ENCODE data around the gene GRPEL1.

Gene GRPEL1

GRCh38 chr4:7086384-7086783 is 18.5 kb upstream of the GRPEL1 start:
- TF ChIP-seq POLR2AphosphoS5 (IDR thresholded peaks at IDR 0.05; ENCODE audit: low read depth, low read length) (no peak), TAF1 (IDR thresholded peaks at IDR 0.05; ENCODE audit: borderline replicate concordance, insufficient read depth, low read length) (no peak), FOXP2 (optimal IDR thresholded peaks at IDR 0.05; ENCODE audit: borderline replicate concordance, extremely low read depth, extremely low read length, insufficient read depth) (no peak), REST (IDR thresholded peaks at IDR 0.05; ENCODE audit: insufficient read depth in 1 of 2, low read depth in 2 of 2, low read length in 2 of 2) (no peak), SIN3A (IDR thresholded peaks at IDR 0.05; ENCODE audit: borderline replicate concordance, insufficient read depth, low read length) (no peak)

GRCh38 chr4:7083597-7084563 is 16.0 kb upstream of the GRPEL1 start:
- no peak for TF ChIP-seq FOXP2 (optimal IDR thresholded peaks at IDR 0.05; ENCODE audit: borderline replicate concordance, extremely low read depth, extremely low read length, insufficient read depth)
- no peak for TF ChIP-seq POLR2AphosphoS5 (IDR thresholded peaks at IDR 0.05; ENCODE audit: low read depth, low read length)
- no peak for TF ChIP-seq SIN3A (IDR thresholded peaks at IDR 0.05; ENCODE audit: borderline replicate concordance, insufficient read depth, low read length)
- no peak for TF ChIP-seq TAF1 (IDR thresholded peaks at IDR 0.05; ENCODE audit: borderline replicate concordance, insufficient read depth, low read length)
- TF ChIP-seq REST (IDR thresholded peaks at IDR 0.05; ENCODE audit: insufficient read depth in 1 of 2, low read depth in 2 of 2, low read length in 2 of 2): no peak

- no peak for TF ChIP-seq POLR2AphosphoS5 (IDR thresholded peaks at IDR 0.05; ENCODE audit: low read depth, low read length)
- TF ChIP-seq FOXP2 (optimal IDR thresholded peaks at IDR 0.05; ENCODE audit: borderline replicate concordance, extremely low read depth, extremely low read length, insufficient read depth): no peak
- no peak for TF ChIP-seq SIN3A (IDR thresholded peaks at IDR 0.05; ENCODE audit: borderline replicate concordance, insufficient read depth, low read length)
- no peak for TF ChIP-seq TAF1 (IDR thresholded peaks at IDR 0.05; ENCODE audit: borderline replicate concordance, insufficient read depth, low read length)
- no peak for TF ChIP-seq REST (IDR thresholded peaks at IDR 0.05; ENCODE audit: insufficient read depth in 1 of 2, low read depth in 2 of 2, low read length in 2 of 2)
Observed at GRCh38 chr4:7078025-7078424, 10.2 kb upstream of the GRPEL1 start.

- TF ChIP-seq TAF1 (IDR thresholded peaks at IDR 0.05; ENCODE audit: borderline replicate concordance, insufficient read depth, low read length): no peak
- TF ChIP-seq REST (IDR thresholded peaks at IDR 0.05; ENCODE audit: insufficient read depth in 1 of 2, low read depth in 2 of 2, low read length in 2 of 2): no peak
- TF ChIP-seq SIN3A (IDR thresholded peaks at IDR 0.05; ENCODE audit: borderline replicate concordance, insufficient read depth, low read length): no peak
- no peak for TF ChIP-seq FOXP2 (optimal IDR thresholded peaks at IDR 0.05; ENCODE audit: borderline replicate concordance, extremely low read depth, extremely low read length, insufficient read depth)
Observed at GRCh38 chr4:7077371-7077770, 9.5 kb upstream of the GRPEL1 start.
